ENCODE results near the gene C2CD2.

DNA sequence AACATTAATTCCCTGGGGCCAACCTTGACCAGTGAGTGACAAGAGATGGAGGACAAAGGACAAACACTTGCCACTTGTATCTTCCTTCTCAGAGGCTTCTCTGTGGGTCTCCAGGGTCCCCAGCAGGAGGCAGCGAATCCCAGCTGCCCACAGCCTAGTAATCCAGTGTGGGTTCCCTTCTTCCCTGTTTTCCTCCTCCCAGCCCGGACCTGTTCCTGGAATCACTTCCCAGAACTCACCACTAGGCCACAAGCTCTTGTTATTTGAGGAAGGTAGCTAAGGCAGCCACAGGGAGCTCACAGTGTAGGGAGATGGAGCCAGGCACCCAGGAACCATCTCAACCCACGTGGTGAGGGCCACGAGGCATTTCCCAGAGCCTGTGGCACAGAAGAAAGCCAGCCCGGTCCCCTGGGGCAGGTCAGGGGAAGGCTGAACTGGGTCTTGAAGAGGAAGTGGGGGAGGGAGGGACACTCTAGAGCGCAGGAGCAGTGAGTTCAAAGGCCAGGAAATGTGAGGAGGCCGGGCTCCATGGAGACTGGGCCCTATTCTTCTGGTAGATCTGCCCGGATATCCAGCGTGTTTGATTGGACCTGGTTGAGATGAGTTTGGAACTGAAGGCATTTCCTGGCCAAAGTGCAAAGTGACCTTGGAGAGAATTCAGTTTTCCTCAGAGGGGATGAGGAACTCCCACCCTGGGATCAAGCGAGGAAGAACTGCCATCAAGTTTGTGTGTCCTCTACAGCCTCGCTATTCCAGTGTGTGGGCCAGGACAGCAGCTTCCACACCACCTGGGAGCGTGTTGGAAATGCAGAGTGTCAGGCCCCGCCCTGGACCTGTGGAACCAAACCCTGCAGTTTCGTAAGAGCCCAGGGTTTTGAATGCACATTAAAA, 20.3 kb upstream of the C2CD2 start:
- TF ChIP-seq, protein P1, sequence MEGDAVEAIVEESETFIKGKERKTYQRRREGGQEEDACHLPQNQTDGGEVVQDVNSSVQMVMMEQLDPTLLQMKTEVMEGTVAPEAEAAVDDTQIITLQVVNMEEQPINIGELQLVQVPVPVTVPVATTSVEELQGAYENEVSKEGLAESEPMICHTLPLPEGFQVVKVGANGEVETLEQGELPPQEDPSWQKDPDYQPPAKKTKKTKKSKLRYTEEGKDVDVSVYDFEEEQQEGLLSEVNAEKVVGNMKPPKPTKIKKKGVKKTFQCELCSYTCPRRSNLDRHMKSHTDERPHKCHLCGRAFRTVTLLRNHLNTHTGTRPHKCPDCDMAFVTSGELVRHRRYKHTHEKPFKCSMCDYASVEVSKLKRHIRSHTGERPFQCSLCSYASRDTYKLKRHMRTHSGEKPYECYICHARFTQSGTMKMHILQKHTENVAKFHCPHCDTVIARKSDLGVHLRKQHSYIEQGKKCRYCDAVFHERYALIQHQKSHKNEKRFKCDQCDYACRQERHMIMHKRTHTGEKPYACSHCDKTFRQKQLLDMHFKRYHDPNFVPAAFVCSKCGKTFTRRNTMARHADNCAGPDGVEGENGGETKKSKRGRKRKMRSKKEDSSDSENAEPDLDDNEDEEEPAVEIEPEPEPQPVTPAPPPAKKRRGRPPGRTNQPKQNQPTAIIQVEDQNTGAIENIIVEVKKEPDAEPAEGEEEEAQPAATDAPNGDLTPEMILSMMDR (IDR thresholded peaks at IDR 0.05), result no peak
- TF ChIP-seq POLR2A (IDR thresholded peaks at IDR 0.05) (no peak), POLR2AphosphoS5 (IDR thresholded peaks at IDR 0.05) (no peak)

Data from suprapubic skin (tissue), 4 donors.